HFFc6 (cell line): ENCODE measurements around the gene NT5C2. TPM values are rescaled to one million over a fixed set of nuclear protein-coding genes. Genes with fewer than 3 reads are reported as not detected.
A peak's percentile ranks its signal among the peaks of the same experiment; 100 is the strongest.

Source experiments
- DNase-seq: peaks from one replicate; pipeline ENCODE4 v3.0.0-alpha.2; 2018
- H3K27ac Mint-ChIP-seq: 2 replicates; pipeline ENCODE4 v1.8.0; 2020; ENCODE audit warnings: mild to moderate bottlenecking, mixed read lengths
- H3K27me3 Mint-ChIP-seq: 2 replicates; pipeline ENCODE4 v1.8.0; 2021; ENCODE audit warnings: mild to moderate bottlenecking, moderate library complexity, mixed read lengths; ENCODE audit not compliant: insufficient read depth
- H3K36me3 Mint-ChIP-seq: 2 replicates; pipeline ENCODE4 v1.8.0; 2021; ENCODE audit warnings: low read depth, mixed read lengths
- H3K4me1 Mint-ChIP-seq: 2 replicates; pipeline ENCODE4 v1.8.0; 2020; ENCODE audit warnings: low read depth, mixed read lengths
- H3K4me3 Mint-ChIP-seq: 2 replicates; pipeline ENCODE4 v1.8.0; 2020; ENCODE audit warnings: mild to moderate bottlenecking, moderate library complexity, mixed read lengths
- H3K9me3 Mint-ChIP-seq: 2 replicates; pipeline ENCODE4 v1.8.0; 2020; ENCODE audit warnings: mild to moderate bottlenecking, mixed read lengths
- total RNA-seq, 6 experiments: library from RNA; stranded (reverse); fragmentation: NEBNext Ultra II Directional; extraction: Animal tissue kit (Norgen Biotek cat#: 25700); gene quantifications; 2 replicates in 1 of 6; 3 replicates in 5 of 6; pipeline ENCODE4 v1.2.3, GENCODE V29; 2021
- TF ChIP-seq, protein P1 (sequence below): fragments of 200-600 bp; sonication (generic); IDR thresholded peaks from 2 replicates; pipeline ENCODE4 v1.5.0; 2021; ENCODE audit warnings: antibody characterized with exemption, mild to moderate bottlenecking

The NT5C2 gene
- total RNA-seq, 6 experiments from 2014 or later = 78.5 to 97.4 (median 81.1) TPM

DNA sequence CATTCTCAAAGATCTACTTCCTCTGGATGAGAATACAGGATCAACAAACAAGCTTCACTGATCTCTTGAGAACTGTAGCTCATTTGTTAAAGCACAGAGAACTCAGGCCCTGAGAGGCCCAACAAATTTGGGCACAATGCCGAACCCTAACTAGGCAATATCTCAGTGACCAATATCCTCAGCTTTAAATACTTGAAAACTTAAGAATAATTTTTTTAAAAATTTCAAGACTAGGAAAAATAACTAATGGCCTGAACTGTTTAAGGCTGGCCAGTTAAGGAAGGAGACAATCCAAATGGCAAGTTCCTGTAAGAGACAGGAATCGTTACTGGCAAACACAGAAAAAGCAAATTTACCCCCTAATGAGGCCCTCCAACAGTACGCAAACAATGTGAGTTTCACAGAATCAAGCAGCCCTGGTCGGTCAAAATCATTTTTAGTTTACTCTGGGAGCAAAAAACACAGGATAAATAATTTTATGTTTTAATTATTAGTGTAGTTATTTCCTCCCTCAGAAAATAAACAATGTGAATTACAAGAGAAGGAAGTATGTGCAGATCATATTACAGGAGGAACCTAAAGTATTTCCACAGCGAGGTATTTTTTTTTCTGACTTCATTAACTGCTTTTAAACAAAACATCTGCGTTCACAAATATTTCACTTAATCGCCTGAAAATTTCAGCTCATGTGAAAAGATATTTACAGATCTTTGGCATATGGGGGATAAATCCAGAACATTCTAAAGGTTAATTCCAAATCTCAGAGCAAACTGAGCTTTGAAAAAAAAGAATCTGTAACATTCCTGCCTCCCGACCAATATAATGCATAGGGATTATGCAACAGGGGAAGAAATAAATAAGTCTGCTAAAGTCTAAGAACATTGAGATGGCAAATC lies 39.5 kb downstream of the NT5C2 start:
- H3K9me3 Mint-ChIP-seq = no peaks in the 10 kb centered on the region
- H3K4me3 Mint-ChIP-seq = peak overlapping the region; percentile 79

DNA sequence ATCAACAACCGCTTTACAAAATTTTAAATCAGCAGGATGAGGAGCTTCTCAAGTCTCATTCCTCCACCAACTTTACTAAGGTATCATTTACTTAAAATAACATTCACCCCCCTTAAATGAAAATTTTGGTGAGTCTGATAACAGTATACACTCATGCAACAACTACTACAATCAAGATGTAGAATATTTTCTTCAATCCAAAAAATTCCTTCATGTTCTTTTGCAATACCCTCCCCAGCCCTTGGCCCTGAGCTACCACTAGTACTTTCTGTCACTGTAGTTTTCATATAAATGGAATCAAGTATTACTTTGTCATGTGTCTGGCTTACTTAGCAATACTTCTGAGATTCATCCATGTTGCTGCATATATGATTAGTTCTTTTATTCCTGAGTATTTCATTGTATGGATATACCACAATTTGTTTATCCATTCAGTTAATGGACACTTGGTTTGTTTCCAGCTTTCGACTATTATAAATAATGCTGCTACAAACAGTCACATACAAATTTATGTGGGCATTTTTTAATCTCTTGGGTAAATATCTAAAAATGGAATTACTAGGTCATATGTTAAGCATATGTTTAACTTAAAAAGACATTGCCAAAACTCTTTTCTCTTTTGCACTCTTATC lies 43.0 kb downstream of the NT5C2 start:
- TF ChIP-seq, protein P1, sequence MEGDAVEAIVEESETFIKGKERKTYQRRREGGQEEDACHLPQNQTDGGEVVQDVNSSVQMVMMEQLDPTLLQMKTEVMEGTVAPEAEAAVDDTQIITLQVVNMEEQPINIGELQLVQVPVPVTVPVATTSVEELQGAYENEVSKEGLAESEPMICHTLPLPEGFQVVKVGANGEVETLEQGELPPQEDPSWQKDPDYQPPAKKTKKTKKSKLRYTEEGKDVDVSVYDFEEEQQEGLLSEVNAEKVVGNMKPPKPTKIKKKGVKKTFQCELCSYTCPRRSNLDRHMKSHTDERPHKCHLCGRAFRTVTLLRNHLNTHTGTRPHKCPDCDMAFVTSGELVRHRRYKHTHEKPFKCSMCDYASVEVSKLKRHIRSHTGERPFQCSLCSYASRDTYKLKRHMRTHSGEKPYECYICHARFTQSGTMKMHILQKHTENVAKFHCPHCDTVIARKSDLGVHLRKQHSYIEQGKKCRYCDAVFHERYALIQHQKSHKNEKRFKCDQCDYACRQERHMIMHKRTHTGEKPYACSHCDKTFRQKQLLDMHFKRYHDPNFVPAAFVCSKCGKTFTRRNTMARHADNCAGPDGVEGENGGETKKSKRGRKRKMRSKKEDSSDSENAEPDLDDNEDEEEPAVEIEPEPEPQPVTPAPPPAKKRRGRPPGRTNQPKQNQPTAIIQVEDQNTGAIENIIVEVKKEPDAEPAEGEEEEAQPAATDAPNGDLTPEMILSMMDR = no peak
- no peak for DNase-seq
- Mint-ChIP-seq H3K27ac (no peak overlapping the region), H3K27me3 (no peaks in the 10 kb centered on the region), H3K9me3 (no peaks in the 10 kb centered on the region), H3K36me3 (peaks cover 47% of the 10 kb centered on the region), H3K4me3 (no peak overlapping the region), H3K4me1 (peaks cover 75% of the 10 kb centered on the region)

More for the DNA sequence above, 39.5 kb downstream of the NT5C2 start:
- TF ChIP-seq, protein P1 = no peak
- Mint-ChIP-seq H3K27me3 (no peaks in the 10 kb centered on the region), H3K36me3 (peaks cover 61% of the 10 kb centered on the region), H3K27ac (peak overlapping the region; percentile 84), H3K4me1 (peaks cover 71% of the 10 kb centered on the region)
- peak; percentile 8 for DNase-seq

DNA sequence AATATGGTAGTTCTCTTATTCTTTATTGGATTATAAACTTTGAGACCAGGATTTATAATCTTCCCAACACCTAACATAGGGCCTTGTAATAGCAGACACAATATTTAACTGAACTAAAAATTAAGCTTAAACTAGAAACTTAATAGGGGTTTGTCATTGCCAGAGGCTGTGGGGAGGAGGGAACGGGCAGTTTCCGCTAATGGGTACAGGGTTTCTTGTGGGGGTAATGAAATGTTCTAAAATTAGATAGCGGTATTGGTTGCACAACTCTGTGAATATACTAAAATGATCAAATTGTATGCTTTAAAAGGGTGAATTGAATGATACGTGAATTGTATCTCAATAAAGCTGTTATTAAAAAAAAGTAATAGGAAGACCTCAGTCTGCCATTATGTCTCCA lies 45.4 kb downstream of the NT5C2 start:
- TF ChIP-seq, protein P1 = no peak
- Mint-ChIP-seq H3K27ac (peak overlapping the region; percentile 76; the same call in 1 of the 2 replicates), H3K4me3 (no peak overlapping the region; the same call in 1 of the 2 replicates), H3K27me3 (no peaks in the 10 kb centered on the region), H3K4me1 (peaks cover 64% of the 10 kb centered on the region), H3K9me3 (no peaks in the 10 kb centered on the region), H3K36me3 (peaks cover 46% of the 10 kb centered on the region)
- no peak for DNase-seq

DNA sequence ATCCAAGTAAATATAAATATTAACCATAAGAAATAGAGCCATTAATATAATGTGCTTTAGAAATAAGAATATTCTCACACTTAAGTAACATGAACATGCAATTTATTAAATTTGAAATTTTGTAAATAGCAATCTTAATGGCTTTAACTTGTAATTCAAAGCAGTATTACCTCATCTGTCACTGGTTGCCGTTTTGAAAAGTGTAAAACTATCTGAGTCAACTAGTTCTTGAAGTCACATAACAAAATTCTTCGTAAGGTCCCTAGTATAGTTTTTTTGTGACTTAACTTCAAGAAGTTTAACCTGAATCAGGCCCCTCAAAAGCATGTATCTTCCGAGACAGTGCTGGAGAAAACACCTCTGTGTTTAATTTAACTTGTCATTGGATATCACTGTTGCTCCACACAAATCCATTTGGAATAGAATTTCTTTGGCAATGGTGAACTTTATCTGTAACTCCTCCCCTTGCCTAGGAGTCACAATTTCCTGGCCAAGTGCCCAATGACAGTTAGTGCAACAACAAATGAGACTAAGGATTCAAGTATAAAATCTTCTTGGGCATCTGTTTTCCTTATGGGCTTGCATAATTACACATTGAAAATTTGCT lies 47.1 kb downstream of the NT5C2 start:
- peaks cover 47% of the 10 kb centered on the region for H3K36me3 Mint-ChIP-seq
- peak overlapping the region; percentile 76 for H3K27ac Mint-ChIP-seq
- peaks cover 63% of the 10 kb centered on the region for H3K4me1 Mint-ChIP-seq
- no peaks in the 10 kb centered on the region; the same call in 1 of the 2 replicates for H3K27me3 Mint-ChIP-seq
- no peaks in the 10 kb centered on the region for H3K9me3 Mint-ChIP-seq
- DNase-seq = peak; percentile 83
- peak overlapping the region; percentile 55 for H3K4me3 Mint-ChIP-seq
- TF ChIP-seq, protein P1 = no peak

DNA sequence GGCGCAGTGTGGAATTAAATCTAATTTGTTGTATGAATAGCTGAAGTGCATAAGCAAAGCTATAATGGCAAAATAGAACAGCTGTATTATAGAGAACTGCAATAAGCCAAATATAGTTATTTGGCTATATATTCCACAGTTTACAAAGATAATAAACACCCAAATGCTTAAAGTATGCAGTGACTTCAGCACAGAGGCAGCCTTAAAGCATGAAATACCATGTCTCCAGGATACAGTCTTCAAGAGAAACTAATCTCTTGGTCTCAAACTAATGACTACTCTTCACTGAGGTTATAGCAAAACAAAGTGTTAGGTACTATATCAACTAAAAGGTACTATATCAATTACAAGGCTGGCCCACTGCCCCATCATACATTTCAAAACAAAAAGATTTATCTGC lies 48.0 kb downstream of the NT5C2 start:
- TF ChIP-seq, protein P1 = no peak
- Mint-ChIP-seq H3K36me3 (peaks cover 47% of the 10 kb centered on the region), H3K4me1 (peaks cover 64% of the 10 kb centered on the region), H3K4me3 (peak overlapping the region; percentile 55), H3K27ac (peak overlapping the region; percentile 76), H3K27me3 (no peaks in the 10 kb centered on the region; the same call in 1 of the 2 replicates), H3K9me3 (no peaks in the 10 kb centered on the region)
- DNase-seq = peak; percentile 48
